Prostate gland (tissue), 2 donors: ENCODE measurements around the gene ARMS2. TPM values are rescaled to one million over a fixed set of nuclear protein-coding genes. Genes with fewer than 3 reads are reported as not detected.

Experiments used
- DNase-seq: peaks from one replicate; pipeline ENCODE4 v3.0.0-alpha.2; 2019; ENCODE audit warnings: low spot score
- H3K27ac ChIP-seq, 2 donors: fragments of 200-600 bp; sonication (generic); 2 replicates each; pipeline ENCODE4 v1.5.1; 2017 to 2019
- H3K27me3 ChIP-seq: fragments of 200-600 bp; sonication (generic); replicated peaks from 2 replicates; pipeline ENCODE4 v1.5.1; 2019; ENCODE audit not compliant: insufficient read depth
- H3K36me3 ChIP-seq, 2 donors: fragments of 200-600 bp; sonication (generic); 1 replicate in 1 of 2; 2 replicates in 1 of 2; pipeline versions ENCODE4 v1.5.1 to v1.8.1; 2017 to 2019
- H3K4me1 ChIP-seq: fragments of 200-600 bp; sonication (generic); replicated peaks from 2 replicates; pipeline ENCODE4 v1.5.1; 2019
- H3K4me3 ChIP-seq, 2 donors: fragments of 200-600 bp; sonication (generic); 2 replicates each; pipeline ENCODE4 v1.5.1; 2017 to 2019
- H3K9me3 ChIP-seq: fragments of 200-600 bp; sonication (generic); 2 replicates; pipeline ENCODE4 v1.5.1; 2017
- CTCF ChIP-seq, 4 experiments: fragments of 200-600 bp in 2 of 4; fragments of 450-650 bp in 2 of 4; sonication (generic) in 2 of 4; IDR thresholded peaks; 1 replicate in 3 of 4; 2 replicates in 1 of 4; pipeline ENCODE4 v1.5.1; 2016 to 2019; ENCODE audit warnings: antibody characterized with exemption in 4 of 4, mild to moderate bottlenecking in 2 of 4, moderate library complexity in 2 of 4
- POLR2A ChIP-seq: fragments of 450-650 bp; IDR thresholded peaks from one replicate; pipeline ENCODE4 v1.6.1; 2016; ENCODE audit warnings: antibody characterized with exemption, mild to moderate bottlenecking
- POLR2AphosphoS5 ChIP-seq: sonication (generic); formaldehyde crosslinking; IDR thresholded peaks from one replicate; pipeline ENCODE4 v1.6.1; 2017; ENCODE audit warnings: antibody characterized with exemption
- WGBS: methylation state at CpG from one replicate; pipeline ENCODE4 v1.1.5; 2018; 5-methylcytosine and 5-hydroxymethylcytosine counted together
- intact Hi-C: fragments of 100-400 bp; cut with DNase I; formaldehyde crosslinking; loops from one replicate; pipeline ENCODE4 v1.14.2; 2022
- total RNA-seq, 2 donors: library from RNA; depleted of rRNA; stranded (reverse); fragments of >200 nt; gene quantifications; one replicate each; pipeline ENCODE4 v1.1.0, GENCODE V29; 2016

Gene ARMS2
- total RNA-seq, 2 donors from 2014 or later = 1.1 TPM; not detected in 1

- no peaks in the 10 kb centered on the region for H3K36me3 ChIP-seq
- no peak for TF ChIP-seq CTCF (IDR thresholded peaks at IDR 0.05)
- TF ChIP-seq POLR2A = no peak
- no peak for TF ChIP-seq POLR2AphosphoS5
- H3K4me3 ChIP-seq = no peak overlapping the region
- H3K27me3 ChIP-seq = no peaks in the 10 kb centered on the region
- H3K4me1 ChIP-seq = no peaks in the 10 kb centered on the region
- intact Hi-C loops = no loop called here
- no peak overlapping the region for H3K27ac ChIP-seq
- DNase-seq = no peak
- H3K9me3 ChIP-seq = no peaks in the 10 kb centered on the region
- WGBS = 92% methylated on average over 11 of the region's 11 CpGs
These were observed 30.0 kb downstream of the ARMS2 start for GRCh38 chr10:122484276-122485060.

- no peaks in the 10 kb centered on the region for H3K4me1 ChIP-seq
- 35% methylated on average over 5 of the region's 5 CpGs for WGBS
- H3K36me3 ChIP-seq = no peaks in the 10 kb centered on the region
- H3K27me3 ChIP-seq = no peaks in the 10 kb centered on the region
- TF ChIP-seq POLR2AphosphoS5 (no peak), POLR2A (no peak), CTCF (IDR thresholded peaks at IDR 0.05) (no peak)
- H3K4me3 ChIP-seq = no peak overlapping the region
- H3K27ac ChIP-seq = no peak overlapping the region
- no peak for DNase-seq
- no peaks in the 10 kb centered on the region for H3K9me3 ChIP-seq
- intact Hi-C loops = no loop called here
These were observed 31.2 kb downstream of the ARMS2 start for GRCh38 chr10:122485670-122486069.

GRCh38 chr10:122486406-122487080 lies 32.1 kb downstream of the ARMS2 start:
- Histone ChIP-seq H3K27ac (no peak overlapping the region), H3K4me3 (no peak overlapping the region), H3K4me1 (no peaks in the 10 kb centered on the region), H3K9me3 (no peaks in the 10 kb centered on the region), H3K27me3 (no peaks in the 10 kb centered on the region), H3K36me3 (no peaks in the 10 kb centered on the region)
- intact Hi-C loops = no loop called here
- DNase-seq = no peak
- TF ChIP-seq POLR2A (no peak), CTCF (IDR thresholded peaks at IDR 0.05) (no peak), POLR2AphosphoS5 (no peak)
- 86% methylated on average over 9 of the region's 9 CpGs for WGBS

GRCh38 chr10:122487174-122487765 lies 32.8 kb downstream of the ARMS2 start:
- 44% methylated on average over 16 of the region's 16 CpGs for WGBS
- H3K9me3 ChIP-seq = no peaks in the 10 kb centered on the region
- H3K4me3 ChIP-seq = no peak overlapping the region
- intact Hi-C loops = no loop called here
- TF ChIP-seq CTCF (IDR thresholded peaks at IDR 0.05) (no peak), POLR2AphosphoS5 (peak; percentile 55)
- H3K4me1 ChIP-seq = no peaks in the 10 kb centered on the region
- no peaks in the 10 kb centered on the region for H3K36me3 ChIP-seq
- no peaks in the 10 kb centered on the region for H3K27me3 ChIP-seq
- H3K27ac ChIP-seq = no peak overlapping the region
- DNase-seq = peak; percentile 28
